HUES6 (cell line): ENCODE data around the gene POLR2H.

Source experiments
- H3K27ac ChIP-seq: 2 replicates; pipeline ENCODE4 v1.7.0; 2013; ENCODE audit warnings: low read depth, mild to moderate bottlenecking, low read length, inconsistent platforms
- H3K27me3 ChIP-seq: 2 replicates; pipeline ENCODE4 v1.6.1; 2013; ENCODE audit warnings: low read length; ENCODE audit not compliant: control insufficient read depth, insufficient read depth
- H3K36me3 ChIP-seq: 2 replicates; pipeline ENCODE4 v1.6.1; 2013; ENCODE audit warnings: low read length; ENCODE audit not compliant: control insufficient read depth, insufficient read depth
- H3K4me1 ChIP-seq: 2 replicates; pipeline ENCODE4 v1.6.1; 2013; ENCODE audit warnings: low read length; ENCODE audit not compliant: control insufficient read depth, insufficient read depth
- H3K4me3 ChIP-seq: 2 replicates; pipeline ENCODE4 v1.5.1; 2013; ENCODE audit warnings: low read depth, low read length
- H3K9ac ChIP-seq: one replicate; pipeline ENCODE4 v1.6.1; 2013; ENCODE audit warnings: mild to moderate bottlenecking, low read length
- H3K9me3 ChIP-seq: 2 replicates; pipeline ENCODE4 v1.6.1; 2013; ENCODE audit warnings: low read depth, low read length; ENCODE audit not compliant: control insufficient read depth, insufficient read depth

The POLR2H gene

DNA sequence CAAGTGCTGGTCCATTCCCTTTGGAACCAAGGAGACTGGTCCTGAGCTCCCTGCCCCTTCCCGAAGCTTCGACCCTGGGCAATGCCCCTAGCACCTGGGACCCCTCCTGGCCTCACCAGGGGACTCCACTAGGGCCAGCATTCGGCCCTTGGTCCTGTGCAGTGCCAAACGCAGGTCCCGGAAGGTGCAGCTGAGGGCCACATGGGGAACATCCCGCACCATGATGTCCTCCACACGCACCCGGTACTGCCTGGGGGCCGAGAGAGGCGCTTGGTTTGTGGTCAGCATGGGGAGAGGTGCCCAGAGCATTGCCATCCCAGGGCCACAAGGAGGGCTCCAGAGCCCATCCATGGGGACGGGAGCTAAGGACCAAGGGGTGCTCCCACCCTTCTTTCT lies 8.0 kb upstream of the POLR2H start:
- Histone ChIP-seq H3K36me3 (peaks cover 60% of the 10 kb centered on the region), H3K27me3 (no peaks in the 10 kb centered on the region), H3K9ac (no peak overlapping the region), H3K27ac (no peak overlapping the region), H3K4me3 (no peak overlapping the region), H3K9me3 (no peaks in the 10 kb centered on the region), H3K4me1 (peaks cover 13% of the 10 kb centered on the region; the same call in 1 of the 2 replicates)

DNA sequence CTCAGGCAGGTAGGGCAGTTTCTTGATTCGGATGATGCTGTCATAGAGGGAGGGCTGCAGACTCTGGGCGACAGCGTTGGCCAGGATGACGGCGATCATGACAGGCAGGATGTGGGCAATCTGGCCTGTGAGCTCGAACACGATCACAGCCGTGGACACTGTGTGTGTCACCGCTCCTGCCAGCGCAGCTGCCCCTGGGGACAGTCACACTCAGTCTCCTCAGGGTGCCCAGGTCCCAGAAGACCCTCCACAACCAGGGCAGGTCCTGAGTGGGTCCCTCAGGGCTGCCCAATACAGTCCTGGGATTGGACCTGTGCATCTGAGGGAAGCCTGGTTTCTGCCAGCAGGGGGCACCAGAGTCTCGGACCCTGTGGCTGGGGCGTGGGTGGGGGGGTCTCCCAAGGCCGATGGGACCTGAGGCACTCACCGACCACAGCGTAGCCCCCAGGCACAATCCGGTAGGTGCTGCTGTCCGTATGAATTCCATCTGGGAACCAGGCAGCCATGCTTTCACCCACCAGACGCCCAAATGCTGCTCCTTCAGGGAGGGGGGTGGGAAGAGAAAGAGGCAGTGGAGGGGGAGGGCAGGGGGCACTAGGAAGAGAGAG lies 7.3 kb upstream of the POLR2H start:
- peaks cover 15% of the 10 kb centered on the region; the same call in 1 of the 2 replicates for H3K4me1 ChIP-seq
- H3K9ac ChIP-seq = no peak overlapping the region
- no peaks in the 10 kb centered on the region for H3K27me3 ChIP-seq
- no peak overlapping the region for H3K27ac ChIP-seq
- peaks cover 62% of the 10 kb centered on the region for H3K36me3 ChIP-seq
- no peaks in the 10 kb centered on the region for H3K9me3 ChIP-seq
- no peak overlapping the region for H3K4me3 ChIP-seq

DNA sequence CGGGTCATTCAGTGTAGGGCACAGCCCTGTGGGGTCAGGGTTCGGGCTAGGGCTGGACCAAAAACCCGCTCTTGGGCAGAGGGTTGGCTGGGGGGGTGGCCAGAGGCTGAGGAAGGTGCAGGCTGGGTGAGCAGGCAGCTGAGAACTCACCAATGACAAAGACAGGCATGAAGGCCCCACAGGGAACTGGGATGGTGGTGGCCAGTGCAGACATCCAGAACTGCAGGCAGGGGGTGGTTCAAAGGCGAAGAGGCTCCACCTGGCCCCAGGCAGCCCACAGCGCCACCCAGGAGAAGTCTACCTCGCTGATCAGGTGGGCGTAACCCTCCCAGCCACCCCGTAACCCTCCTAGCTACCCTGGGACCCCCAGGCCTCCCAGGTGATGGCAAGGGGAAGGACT lies 6.8 kb upstream of the POLR2H start:
- Histone ChIP-seq H3K27ac (no peak overlapping the region), H3K27me3 (no peaks in the 10 kb centered on the region), H3K4me1 (peaks cover 20% of the 10 kb centered on the region), H3K9ac (no peak overlapping the region), H3K9me3 (no peaks in the 10 kb centered on the region), H3K36me3 (peaks cover 62% of the 10 kb centered on the region), H3K4me3 (no peak overlapping the region)

DNA sequence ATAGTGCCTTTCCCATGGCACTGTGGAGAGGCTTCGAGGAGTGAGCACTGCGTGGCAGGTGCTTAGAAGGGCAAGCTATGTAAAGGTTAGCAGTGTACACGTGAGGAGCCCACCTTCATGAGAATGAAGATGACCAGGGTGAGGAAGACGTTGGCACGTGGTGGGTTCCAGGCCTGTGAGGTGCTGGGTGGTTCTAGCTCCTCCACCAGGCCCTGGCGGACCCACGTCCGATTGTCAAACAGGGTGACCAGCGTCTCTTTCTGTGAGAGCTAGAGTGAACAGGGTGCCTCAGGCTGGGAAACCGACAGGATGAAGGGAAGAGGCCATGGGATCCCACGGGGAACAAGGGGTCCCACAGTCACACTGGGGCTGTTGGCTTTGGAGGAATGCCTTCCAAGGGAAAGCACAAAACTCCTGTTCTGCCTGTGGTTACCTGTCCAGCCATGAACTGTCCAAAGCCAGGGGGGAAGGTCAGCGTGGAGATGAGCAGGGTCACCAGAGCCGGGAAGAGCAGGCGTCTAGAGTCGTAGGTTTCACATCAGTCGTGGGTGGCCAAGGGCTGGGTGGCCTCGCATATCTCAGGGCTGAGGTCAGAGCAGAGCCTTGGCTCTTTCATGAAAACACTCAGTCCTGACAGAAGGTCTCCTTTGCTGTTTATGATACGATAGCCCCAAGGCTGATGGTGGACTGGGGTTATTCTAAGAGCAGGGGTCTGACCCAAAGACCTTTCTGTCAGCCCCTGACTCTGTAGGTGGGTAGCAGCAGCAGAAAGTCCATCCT lies 6.1 kb upstream of the POLR2H start:
- H3K4me1 ChIP-seq = peaks cover 27% of the 10 kb centered on the region
- no peak overlapping the region for H3K9ac ChIP-seq
- H3K36me3 ChIP-seq = peaks cover 62% of the 10 kb centered on the region
- H3K27me3 ChIP-seq = peaks cover 6% of the 10 kb centered on the region
- no peaks in the 10 kb centered on the region for H3K9me3 ChIP-seq
- H3K4me3 ChIP-seq = no peak overlapping the region
- H3K27ac ChIP-seq = no peak overlapping the region

DNA sequence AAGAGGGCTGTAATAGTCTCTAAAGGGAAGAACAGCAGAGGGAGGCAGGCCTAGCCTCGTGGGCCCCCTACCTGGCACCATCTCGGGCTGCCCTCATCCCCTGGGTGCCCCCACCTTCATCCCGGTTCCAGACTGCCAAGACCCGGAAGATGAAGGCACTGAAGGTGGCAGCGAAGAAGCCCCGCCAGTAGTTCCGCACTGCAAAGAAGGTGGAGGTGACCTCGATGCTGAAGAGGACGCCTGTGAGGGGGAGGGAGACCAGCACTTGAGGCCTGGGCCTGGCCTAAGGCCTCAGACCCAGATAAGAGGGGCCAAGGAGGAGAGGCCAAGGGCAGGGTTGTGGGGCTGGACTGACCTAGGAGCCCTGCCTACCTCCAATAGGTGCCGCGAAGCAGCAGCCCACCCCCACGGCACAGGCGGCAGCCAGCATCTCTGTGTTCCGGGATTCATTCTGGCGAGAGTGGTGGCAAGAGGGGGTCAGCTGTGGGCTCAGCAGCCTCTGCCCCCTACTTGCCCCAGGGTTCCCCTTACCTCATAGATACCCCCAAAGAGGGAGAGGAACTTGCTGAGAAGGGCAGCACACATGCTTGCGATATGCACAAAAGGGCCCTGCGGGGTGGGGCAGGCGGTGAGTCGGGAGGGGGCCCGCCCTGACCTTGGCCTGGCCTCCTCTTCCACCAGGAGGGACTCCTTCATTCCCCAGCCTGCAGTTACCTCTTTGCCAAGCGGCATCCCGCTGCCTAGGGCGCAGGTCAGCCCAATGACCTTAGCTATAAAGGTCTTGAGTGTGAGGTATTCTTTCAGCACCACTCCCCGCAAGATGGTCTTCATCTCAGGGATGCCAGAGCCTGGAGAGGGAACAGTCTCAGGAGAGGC lies 4.0 kb upstream of the POLR2H start:
- H3K9ac ChIP-seq = no peak overlapping the region
- peaks cover 52% of the 10 kb centered on the region for H3K36me3 ChIP-seq
- H3K27me3 ChIP-seq = peaks cover 14% of the 10 kb centered on the region
- no peak overlapping the region for H3K4me3 ChIP-seq
- H3K27ac ChIP-seq = no peak overlapping the region
- no peaks in the 10 kb centered on the region for H3K9me3 ChIP-seq
- H3K4me1 ChIP-seq = peaks cover 20% of the 10 kb centered on the region

DNA sequence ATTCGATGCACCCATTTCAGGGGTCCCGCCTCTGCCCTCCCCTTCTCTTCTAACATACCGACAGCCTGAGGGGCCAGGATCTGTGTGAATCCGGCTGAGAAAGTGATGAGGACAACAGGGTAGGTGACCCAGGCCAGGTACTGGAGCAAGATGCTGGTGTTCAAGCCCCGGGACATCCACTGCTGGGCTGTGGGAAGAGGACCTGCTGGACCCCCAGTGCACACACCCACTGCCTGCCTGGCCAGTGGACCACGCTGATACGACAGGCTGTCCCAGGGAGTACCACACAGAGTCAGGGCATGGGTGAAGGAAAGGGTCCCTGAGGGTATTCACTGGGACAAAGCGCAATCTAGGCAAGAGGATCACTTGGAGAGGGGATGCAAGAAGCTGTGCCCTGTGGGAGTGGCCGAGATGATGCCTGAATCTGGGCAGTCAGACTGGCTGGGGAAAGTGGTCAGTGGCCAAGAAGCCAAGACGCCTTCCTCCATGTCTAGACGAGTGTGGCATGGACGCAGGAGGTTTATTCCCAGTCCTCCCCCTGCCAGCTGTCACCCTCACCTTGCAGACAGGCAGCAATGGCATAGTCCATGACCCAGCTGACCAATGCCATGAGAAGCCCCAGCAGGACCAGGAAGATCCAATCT lies 3.3 kb upstream of the POLR2H start:
- H3K36me3 ChIP-seq = peaks cover 46% of the 10 kb centered on the region
- H3K27me3 ChIP-seq = peaks cover 14% of the 10 kb centered on the region
- no peaks in the 10 kb centered on the region for H3K9me3 ChIP-seq
- peaks cover 20% of the 10 kb centered on the region for H3K4me1 ChIP-seq
- no peak overlapping the region for H3K27ac ChIP-seq
- H3K4me3 ChIP-seq = no peak overlapping the region
- H3K9ac ChIP-seq = no peak overlapping the region

DNA sequence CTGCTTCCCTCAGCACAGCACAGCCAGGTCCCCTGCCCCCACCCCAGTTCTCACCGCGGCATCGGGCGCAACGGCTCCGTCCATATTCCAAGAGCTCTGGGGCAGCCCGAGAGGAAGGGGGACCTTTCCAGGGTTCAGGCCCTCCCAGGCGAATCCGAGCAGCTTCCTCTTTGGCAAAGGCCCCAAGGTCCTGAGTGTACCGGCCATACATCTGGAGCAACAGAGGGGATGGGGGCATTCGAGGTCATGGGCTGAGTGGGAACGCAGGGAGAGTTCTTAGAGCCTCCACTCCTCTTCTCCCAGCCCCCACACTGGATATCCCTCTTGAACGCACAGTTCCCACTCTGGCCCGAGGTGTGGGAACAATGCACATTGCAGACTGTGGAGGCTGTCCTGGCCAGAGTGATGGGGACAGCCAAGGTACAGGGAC lies 2.6 kb upstream of the POLR2H start:
- peaks cover 39% of the 10 kb centered on the region for H3K36me3 ChIP-seq
- no peak overlapping the region for H3K27ac ChIP-seq
- no peak overlapping the region for H3K9ac ChIP-seq
- H3K4me3 ChIP-seq = no peak overlapping the region
- peaks cover 20% of the 10 kb centered on the region for H3K4me1 ChIP-seq
- no peaks in the 10 kb centered on the region for H3K9me3 ChIP-seq
- H3K27me3 ChIP-seq = peaks cover 14% of the 10 kb centered on the region

DNA sequence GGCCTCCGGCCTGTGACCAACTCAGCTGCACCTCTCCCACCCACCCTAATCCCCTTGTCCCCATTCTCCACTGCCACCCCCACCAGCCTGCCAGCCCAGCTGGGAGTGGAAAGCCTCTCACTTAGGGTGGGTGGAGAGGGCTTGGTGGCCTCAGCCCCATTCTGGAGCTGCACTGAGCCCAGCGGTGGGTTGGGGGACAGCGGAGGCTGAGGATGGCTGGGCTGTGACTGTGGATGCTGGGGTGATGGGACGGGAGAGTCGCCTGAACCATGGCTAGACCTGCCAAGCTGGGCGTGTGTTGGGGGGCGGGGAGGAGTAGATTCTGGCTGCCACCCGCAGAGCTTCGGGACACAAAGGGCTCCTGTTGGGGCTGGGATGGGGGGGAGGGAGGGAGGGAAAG lies 1.9 kb upstream of the POLR2H start:
- Histone ChIP-seq H3K36me3 (peaks cover 41% of the 10 kb centered on the region), H3K9ac (no peak overlapping the region), H3K27ac (no peak overlapping the region), H3K9me3 (no peaks in the 10 kb centered on the region), H3K4me1 (peaks cover 20% of the 10 kb centered on the region), H3K27me3 (peaks cover 14% of the 10 kb centered on the region), H3K4me3 (peak overlapping the region; percentile 71; the same call in 1 of the 2 replicates)

DNA sequence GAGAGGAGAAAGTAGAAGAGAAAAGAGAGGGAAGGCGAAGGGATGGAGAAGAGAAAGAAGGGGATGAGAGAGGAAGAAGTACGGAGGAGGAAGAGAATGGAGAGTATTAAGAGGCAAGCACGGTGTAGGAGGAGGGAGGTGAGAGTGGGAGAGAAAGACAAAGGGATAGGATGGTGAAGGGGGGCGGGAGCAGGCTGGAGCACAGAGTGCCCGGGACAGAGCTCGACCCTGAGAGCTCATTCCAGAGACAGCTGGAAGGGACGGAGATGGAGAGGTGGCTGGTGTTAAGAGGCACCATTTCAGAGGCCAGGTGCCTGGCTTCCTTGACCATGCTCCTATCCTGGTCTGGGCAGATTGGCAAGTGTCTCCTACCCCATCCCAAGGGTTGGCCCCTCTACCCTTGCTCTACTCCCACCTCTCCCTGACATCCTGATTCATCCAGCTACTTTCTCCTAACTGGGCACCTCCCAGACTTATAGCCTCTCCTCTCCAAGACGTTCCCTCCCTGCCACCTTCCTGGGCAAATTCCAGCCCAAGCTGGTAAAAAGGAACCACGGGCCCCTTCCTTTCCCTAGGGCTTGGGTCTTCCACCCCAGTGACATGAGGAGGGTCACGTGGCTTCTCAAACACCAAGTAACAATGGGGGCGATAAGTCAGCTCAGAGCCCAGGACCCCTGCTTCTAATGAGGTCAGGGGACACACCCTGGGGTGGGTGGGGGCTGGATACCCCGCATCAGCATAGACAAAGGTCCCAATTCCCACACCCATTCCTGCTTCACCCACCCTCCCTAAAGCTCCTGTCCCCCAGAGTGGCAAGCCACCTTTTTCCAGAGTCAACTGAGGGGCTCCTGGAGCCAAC lies 1.2 kb upstream of the POLR2H start:
- Histone ChIP-seq H3K27ac (no peak overlapping the region), H3K9me3 (no peaks in the 10 kb centered on the region), H3K27me3 (peaks cover 14% of the 10 kb centered on the region), H3K4me3 (peak overlapping the region; percentile 71), H3K4me1 (peaks cover 20% of the 10 kb centered on the region), H3K36me3 (peaks cover 41% of the 10 kb centered on the region), H3K9ac (peak overlapping the region; percentile 74)

DNA sequence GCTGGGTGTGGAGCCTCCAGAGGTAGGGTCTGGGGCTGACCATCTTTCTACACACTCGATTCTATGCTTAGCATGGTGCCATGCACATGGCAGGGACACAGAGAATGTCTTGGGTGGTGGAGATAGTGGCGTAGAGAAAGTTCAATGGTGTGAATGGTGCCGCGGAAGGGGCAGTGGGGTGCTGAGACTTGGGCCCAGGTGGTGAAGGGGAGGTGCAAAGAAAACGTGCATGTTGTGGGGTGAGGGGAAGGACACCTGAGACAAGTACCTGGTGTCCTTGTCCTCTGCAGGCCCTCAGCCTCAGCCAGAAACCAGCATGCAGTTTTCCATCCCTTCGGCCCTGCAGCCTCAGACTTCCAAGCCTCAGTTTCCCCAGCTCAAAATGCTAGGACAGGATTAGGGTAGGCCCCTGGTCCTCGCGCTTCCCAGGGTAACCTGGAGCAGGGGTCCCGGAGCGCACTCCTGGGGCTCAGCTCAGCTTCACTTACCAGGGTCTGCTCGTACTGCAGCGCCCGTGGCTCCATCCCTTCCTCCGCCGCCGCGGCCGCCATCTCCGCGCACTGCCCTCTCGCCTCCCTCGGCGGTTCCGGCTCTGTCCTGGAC lies 480 bp upstream of the POLR2H start:
- Histone ChIP-seq H3K36me3 (peaks cover 38% of the 10 kb centered on the region), H3K9ac (peak overlapping the region; percentile 74), H3K4me3 (peak overlapping the region; percentile 71), H3K9me3 (no peaks in the 10 kb centered on the region), H3K4me1 (peaks cover 20% of the 10 kb centered on the region), H3K27me3 (peaks cover 14% of the 10 kb centered on the region), H3K27ac (no peak overlapping the region)
